Stimulated activated CD8-positive, alpha-beta memory T cell treated with anti-CD3 and anti-CD28 coated beads, Interleukin-4, amount 100 ng/mL, for 24 hours (primary cell): ENCODE results near the gene IRF7.
"Not testable (repeated sequence)": the region's sequence is repeated elsewhere in the genome, so short reads cannot be mapped to it uniquely, and the experiment has no call there.

ENCODE experiments used
- DNase-seq: peaks from one replicate; pipeline ENCODE4 v3.0.0-alpha.2; 2020; ENCODE audit warnings: low read depth

The IRF7 gene

GRCh38 chr11:615504-616319 is at the start of gene IRF7:
IRF7 (minus strand) TSS chr11:615950; CDS start chr11:615364, 586 bp downstream.
- peak; percentile 80 for DNase-seq

- DNase-seq, result no peak
Measured at GRCh38 chr11:665062-665703, 49.4 kb upstream of the IRF7 start.

- peak; percentile 31 for DNase-seq
Measured at GRCh38 chr11:662689-663274, 47.0 kb upstream of the IRF7 start.

- no peak for DNase-seq
Measured at GRCh38 chr11:660681-661444, 45.1 kb upstream of the IRF7 start.

GRCh38 chr11:660281-660680 is 44.5 kb upstream of the IRF7 start:
- no peak for DNase-seq

- no peak for DNase-seq
Measured at GRCh38 chr11:659532-660085, 43.9 kb upstream of the IRF7 start.

- no peak for DNase-seq
Measured at GRCh38 chr11:657691-658126, 42.0 kb upstream of the IRF7 start.

GRCh38 chr11:656866-657265 is 41.1 kb upstream of the IRF7 start:
- no peak for DNase-seq

GRCh38 chr11:656426-656825 is 40.7 kb upstream of the IRF7 start:
- no peak for DNase-seq

GRCh38 chr11:655036-655726 is 39.4 kb upstream of the IRF7 start:
- no peak for DNase-seq

- not testable (repeated sequence) for DNase-seq
Measured at GRCh38 chr11:654444-654843, 38.7 kb upstream of the IRF7 start.

GRCh38 chr11:653837-654236 is 38.1 kb upstream of the IRF7 start:
- no peak for DNase-seq

GRCh38 chr11:653136-653535 is 37.4 kb upstream of the IRF7 start:
- DNase-seq, result not testable (repeated sequence)

GRCh38 chr11:650482-650881 is 34.7 kb upstream of the IRF7 start:
- no peak for DNase-seq

GRCh38 chr11:647672-648158 is 32.0 kb upstream of the IRF7 start:
- DNase-seq, result not testable (repeated sequence)

- no peak for DNase-seq
Measured at GRCh38 chr11:646214-646613, 30.5 kb upstream of the IRF7 start.

- DNase-seq, result no peak
Measured at GRCh38 chr11:645536-645935, 29.8 kb upstream of the IRF7 start.

- DNase-seq, result no peak
Measured at GRCh38 chr11:643849-644738, 28.3 kb upstream of the IRF7 start.

GRCh38 chr11:643366-643765 is 27.6 kb upstream of the IRF7 start:
- no peak for DNase-seq

- no peak for DNase-seq
Measured at GRCh38 chr11:641806-642370, 26.1 kb upstream of the IRF7 start.
